ENCODE data around the gene GUCA2B. TPM values are rescaled to one million over a fixed set of nuclear protein-coding genes. Genes with fewer than 3 reads are reported as not detected.

Gene GUCA2B
- total RNA-seq, 1 donor from 2014 or later = not detected

DNA sequence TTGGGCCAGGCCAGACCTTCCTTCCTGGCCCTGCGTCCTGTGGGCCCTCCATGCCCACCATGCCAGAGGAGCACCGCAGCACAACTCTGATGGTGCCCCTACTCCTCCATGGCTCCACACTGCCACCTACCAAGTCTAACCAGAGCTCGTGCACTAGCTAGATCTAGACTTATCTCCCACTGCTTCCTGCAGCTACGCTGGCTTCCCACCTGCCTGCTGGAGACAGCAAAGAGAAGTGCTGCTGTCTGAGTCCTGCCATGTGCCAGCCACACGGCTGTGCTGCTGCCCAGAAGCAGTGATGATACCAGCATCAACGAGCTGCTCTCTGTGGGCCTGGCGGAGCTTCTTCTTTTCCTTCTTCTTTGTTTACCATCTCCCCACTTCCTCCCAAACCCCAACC lies 4.5 kb downstream of the GUCA2B start:
- Histone ChIP-seq H3K4me3 (ENCODE audit: low read depth, low read length) (no peak overlapping the region), H3K27me3 (ENCODE audit: control insufficient read depth, insufficient read depth, low read length) (peaks cover 13% of the 10 kb centered on the region), H3K36me3 (ENCODE audit: control insufficient read depth, insufficient read depth, low read length) (no peaks in the 10 kb centered on the region)
- TF ChIP-seq, protein P1, sequence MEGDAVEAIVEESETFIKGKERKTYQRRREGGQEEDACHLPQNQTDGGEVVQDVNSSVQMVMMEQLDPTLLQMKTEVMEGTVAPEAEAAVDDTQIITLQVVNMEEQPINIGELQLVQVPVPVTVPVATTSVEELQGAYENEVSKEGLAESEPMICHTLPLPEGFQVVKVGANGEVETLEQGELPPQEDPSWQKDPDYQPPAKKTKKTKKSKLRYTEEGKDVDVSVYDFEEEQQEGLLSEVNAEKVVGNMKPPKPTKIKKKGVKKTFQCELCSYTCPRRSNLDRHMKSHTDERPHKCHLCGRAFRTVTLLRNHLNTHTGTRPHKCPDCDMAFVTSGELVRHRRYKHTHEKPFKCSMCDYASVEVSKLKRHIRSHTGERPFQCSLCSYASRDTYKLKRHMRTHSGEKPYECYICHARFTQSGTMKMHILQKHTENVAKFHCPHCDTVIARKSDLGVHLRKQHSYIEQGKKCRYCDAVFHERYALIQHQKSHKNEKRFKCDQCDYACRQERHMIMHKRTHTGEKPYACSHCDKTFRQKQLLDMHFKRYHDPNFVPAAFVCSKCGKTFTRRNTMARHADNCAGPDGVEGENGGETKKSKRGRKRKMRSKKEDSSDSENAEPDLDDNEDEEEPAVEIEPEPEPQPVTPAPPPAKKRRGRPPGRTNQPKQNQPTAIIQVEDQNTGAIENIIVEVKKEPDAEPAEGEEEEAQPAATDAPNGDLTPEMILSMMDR (IDR thresholded peaks at IDR 0.05; ENCODE audit: insufficient read depth, low read length, poor library complexity, severe bottlenecking) = no peak
- DNase-seq (ENCODE audit: low read depth) = no peak

DNA sequence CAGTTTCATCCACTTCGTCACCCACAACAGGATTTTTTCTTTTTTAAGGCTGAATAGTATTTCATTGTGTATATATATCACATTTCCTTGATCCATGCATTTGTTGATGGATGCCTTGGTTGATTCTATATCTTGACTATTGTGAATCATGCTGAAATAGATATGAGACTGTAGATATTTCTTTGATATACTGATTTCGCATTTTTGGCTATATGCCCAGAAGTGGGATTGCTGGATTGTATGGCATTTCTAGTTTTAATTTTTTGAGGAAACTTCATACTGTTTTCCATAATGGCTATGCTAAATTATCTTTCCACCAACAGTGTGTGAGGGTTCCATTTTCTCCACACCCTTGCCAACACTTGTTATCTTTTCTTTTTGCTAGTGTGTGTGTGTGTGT lies 5.0 kb downstream of the GUCA2B start:
- DNase-seq (ENCODE audit: low read depth) = no peak
- H3K27me3 ChIP-seq (ENCODE audit: control insufficient read depth, insufficient read depth, low read length) = peaks cover 9% of the 10 kb centered on the region
- H3K36me3 ChIP-seq (ENCODE audit: control insufficient read depth, insufficient read depth, low read length) = no peaks in the 10 kb centered on the region
- H3K4me3 ChIP-seq (ENCODE audit: low read depth, low read length) = no peak overlapping the region
- TF ChIP-seq, protein P1 (IDR thresholded peaks at IDR 0.05; ENCODE audit: insufficient read depth, low read length, poor library complexity, severe bottlenecking) = no peak

DNA sequence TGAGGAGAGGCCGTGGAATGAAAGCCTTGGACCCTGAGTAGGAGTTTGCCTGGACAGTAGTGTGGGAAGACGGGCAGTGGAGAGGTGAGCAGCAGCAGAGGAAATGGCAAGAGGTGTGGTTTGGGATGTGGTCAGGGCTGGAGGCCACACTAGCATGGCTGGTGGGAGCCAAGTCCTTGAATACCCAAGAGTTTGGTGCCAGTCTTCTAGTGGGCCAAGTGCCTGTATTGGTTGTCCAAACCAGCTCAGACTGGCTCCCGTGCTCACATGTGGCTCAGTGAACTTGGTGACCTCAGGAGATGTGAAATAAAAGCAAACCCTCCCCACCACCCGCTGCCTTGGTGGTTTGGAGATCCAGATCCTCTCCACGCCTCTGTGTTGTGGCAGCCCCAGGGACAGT lies 9.0 kb downstream of the GUCA2B start:
- Histone ChIP-seq H3K4me3 (ENCODE audit: low read depth, low read length) (no peak overlapping the region), H3K36me3 (ENCODE audit: control insufficient read depth, insufficient read depth, low read length) (no peaks in the 10 kb centered on the region), H3K27me3 (ENCODE audit: control insufficient read depth, insufficient read depth, low read length) (no peaks in the 10 kb centered on the region)
- DNase-seq (ENCODE audit: low read depth) = no peak
- TF ChIP-seq, protein P1 (IDR thresholded peaks at IDR 0.05; ENCODE audit: insufficient read depth, low read length, poor library complexity, severe bottlenecking) = no peak

DNA sequence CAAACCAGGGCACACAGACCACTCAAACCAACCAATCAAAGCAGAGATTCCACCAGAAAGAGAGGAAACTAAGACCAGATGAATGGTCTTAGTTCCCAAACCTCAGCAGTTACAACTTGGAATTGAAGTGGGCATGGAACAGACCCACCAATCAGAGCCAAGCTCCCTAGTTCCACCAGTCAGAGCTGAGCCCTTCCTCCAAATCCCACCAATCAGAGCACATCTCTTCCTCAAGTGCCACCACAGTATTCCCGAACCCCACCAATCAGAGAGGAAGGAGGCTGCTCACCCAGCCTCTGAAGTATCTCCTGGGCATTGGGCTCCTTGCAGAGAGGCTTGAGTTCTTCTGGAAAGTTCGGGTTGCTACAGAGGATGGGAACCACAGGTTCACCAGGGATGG lies 9.9 kb downstream of the GUCA2B start:
- no peaks in the 10 kb centered on the region for H3K36me3 ChIP-seq (ENCODE audit: control insufficient read depth, insufficient read depth, low read length)
- TF ChIP-seq, protein P1 (IDR thresholded peaks at IDR 0.05; ENCODE audit: insufficient read depth, low read length, poor library complexity, severe bottlenecking) = no peak
- DNase-seq (ENCODE audit: low read depth) = no peak
- no peaks in the 10 kb centered on the region for H3K27me3 ChIP-seq (ENCODE audit: control insufficient read depth, insufficient read depth, low read length)
- H3K4me3 ChIP-seq (ENCODE audit: low read depth, low read length) = no peak overlapping the region

DNA sequence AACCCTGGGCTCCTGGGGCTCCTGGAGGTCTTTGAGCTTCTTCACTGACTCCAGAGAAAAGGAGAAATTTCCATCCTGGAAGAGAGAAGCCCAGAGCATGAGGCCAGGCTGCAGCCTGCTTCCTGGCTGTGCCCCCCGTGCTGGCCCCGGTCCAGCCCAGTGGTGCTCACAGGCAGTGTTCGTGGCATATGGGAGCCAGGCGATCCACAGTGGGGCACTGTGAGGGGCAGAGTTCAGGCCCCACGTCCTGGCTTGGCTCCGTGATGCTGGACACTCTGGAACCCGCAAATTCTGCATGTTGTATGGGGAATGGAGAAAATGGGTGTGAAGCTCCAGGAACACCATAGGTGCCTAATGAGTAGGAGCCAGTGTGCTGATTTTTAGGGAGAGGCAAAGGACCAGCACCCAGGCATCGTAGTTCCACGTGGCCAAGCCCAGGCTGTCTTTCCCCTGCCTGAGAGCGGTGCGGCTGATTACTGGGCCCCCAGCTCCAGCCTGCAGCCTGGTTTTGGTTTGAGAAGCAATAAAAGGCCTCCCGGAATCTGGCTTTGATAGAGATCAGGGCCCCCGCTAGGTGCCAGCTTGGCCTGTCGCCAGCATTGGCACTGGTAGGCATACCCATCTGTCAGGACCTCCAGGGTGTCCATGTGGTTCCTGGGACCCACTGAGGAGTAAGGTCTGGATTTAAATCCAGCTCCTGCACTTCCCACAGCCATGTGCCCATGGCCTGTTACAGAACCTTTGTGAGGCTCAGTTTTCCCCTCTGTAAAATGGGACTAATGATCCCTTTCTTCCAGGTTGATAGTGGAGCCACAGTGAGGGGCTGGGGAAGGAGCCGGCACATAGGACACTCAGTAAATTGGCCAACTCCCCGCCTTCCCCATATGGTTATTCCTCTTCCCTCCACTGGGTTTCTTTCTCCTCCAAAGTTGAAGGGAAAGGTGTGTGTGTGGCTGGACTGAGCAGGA lies 10.6 kb downstream of the GUCA2B start:
- Histone ChIP-seq H3K36me3 (ENCODE audit: control insufficient read depth, insufficient read depth, low read length) (no peaks in the 10 kb centered on the region), H3K4me3 (ENCODE audit: low read depth, low read length) (no peak overlapping the region), H3K27me3 (ENCODE audit: control insufficient read depth, insufficient read depth, low read length) (no peaks in the 10 kb centered on the region)
- TF ChIP-seq, protein P1 (IDR thresholded peaks at IDR 0.05; ENCODE audit: insufficient read depth, low read length, poor library complexity, severe bottlenecking) = no peak
- no peak for DNase-seq (ENCODE audit: low read depth)

Data from kidney epithelial cell (primary cell).